T-helper 2 cell treated with Interferon-gamma antibody and Interleukin-4, amounts not matched to agents 5 μg/mL and 100 μg/mL, for 36 hours (primary cell): ENCODE data around the gene RUBCN.
"Not testable (repeated sequence)": the region's sequence is repeated elsewhere in the genome, so short reads cannot be mapped to it uniquely, and the experiment has no call there.

Experiments
- DNase-seq: peaks from one replicate; pipeline ENCODE4 v3.0.0; 2021; ENCODE audit warnings: low spot score
- H3K27ac Mint-ChIP-seq: one replicate; pipeline ENCODE4 v1.8.0; 2021; ENCODE audit warnings: mild to moderate bottlenecking, mixed read lengths
- H3K27me3 Mint-ChIP-seq: one replicate; pipeline ENCODE4 v1.8.0; 2021; ENCODE audit warnings: low read depth, mixed read lengths
- H3K36me3 Mint-ChIP-seq: one replicate; pipeline ENCODE4 v1.8.0; 2021; ENCODE audit warnings: low read depth, mixed read lengths
- H3K4me1 Mint-ChIP-seq: one replicate; pipeline ENCODE4 v1.8.0; 2021; ENCODE audit warnings: low read depth, mixed read lengths
- H3K4me3 Mint-ChIP-seq: one replicate; pipeline ENCODE4 v1.8.0; 2022; ENCODE audit warnings: mild to moderate bottlenecking, moderate library complexity, mixed read lengths
- H3K9me3 Mint-ChIP-seq: one replicate; pipeline ENCODE4 v1.8.0; 2021; ENCODE audit warnings: mixed read lengths

Gene RUBCN

DNA sequence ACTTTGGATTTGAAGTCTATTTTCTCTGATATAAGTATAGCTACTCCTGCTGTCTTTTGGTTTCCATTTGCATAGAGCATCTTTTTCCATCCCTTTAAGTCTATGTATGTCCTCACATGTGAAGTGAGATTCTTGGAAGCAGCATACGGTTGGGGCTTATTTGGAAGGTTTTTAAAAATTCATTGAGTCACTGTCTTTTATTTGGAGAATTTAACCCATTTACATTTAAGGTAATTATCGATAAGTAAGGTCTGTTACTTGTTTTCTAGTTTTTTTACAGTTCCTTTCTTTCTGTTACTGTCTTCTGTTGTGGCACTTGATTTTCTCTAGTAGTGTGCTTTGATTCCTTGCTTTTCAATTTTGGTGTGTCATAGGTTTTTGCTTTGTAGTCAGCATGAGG lies 14.0 kb downstream of the RUBCN start:
- peaks cover 23% of the 10 kb centered on the region for H3K36me3 Mint-ChIP-seq
- DNase-seq: no peak
- no peaks in the 10 kb centered on the region for H3K4me1 Mint-ChIP-seq
- no peaks in the 10 kb centered on the region for H3K27me3 Mint-ChIP-seq
- H3K27ac Mint-ChIP-seq: no peak overlapping the region
- peaks cover 12% of the 10 kb centered on the region for H3K9me3 Mint-ChIP-seq
- no peak overlapping the region for H3K4me3 Mint-ChIP-seq

DNA sequence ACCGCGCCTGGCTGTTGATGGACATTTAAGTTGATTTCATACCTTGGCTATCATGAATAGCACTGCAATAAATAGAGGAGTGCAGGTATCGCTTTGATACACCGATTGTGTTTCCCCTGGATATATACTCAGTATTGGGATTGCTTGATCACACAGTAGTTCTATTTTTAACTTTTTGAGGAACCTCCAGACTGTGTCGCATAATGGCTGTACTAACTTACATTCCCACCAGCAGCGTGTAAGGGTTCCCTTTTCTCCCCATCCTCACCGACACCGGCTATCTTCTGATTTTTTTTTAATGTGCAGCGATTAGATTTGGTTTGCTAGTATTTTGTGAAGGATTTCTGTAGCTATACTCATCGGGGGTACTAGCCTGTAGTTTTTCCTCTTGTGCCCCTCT lies 16.0 kb downstream of the RUBCN start:
- peaks cover 27% of the 10 kb centered on the region for H3K36me3 Mint-ChIP-seq

DNA sequence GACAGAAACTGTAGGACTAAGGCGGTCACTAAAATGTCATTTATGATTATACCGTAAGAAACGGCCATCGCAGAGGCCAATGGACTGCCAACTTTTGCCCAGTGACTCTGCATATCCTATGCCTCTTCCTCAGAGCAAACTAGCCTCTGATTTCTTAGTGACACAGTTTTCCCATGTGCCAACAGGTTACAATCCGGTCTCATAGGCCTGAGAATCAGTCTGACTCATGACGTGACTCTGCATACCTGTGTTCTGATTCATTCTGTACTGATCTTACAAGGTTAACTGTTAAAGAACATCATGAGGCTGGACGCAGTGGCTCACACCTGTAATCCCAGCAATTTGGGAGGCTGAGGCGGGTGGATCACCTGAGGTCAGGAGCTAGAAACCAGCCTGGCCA lies 17.8 kb downstream of the RUBCN start:
- Mint-ChIP-seq H3K27me3 (no peaks in the 10 kb centered on the region), H3K27ac (no peak overlapping the region), H3K4me1 (peaks cover 3% of the 10 kb centered on the region), H3K9me3 (peaks cover 12% of the 10 kb centered on the region), H3K36me3 (peaks cover 27% of the 10 kb centered on the region), H3K4me3 (no peak overlapping the region)
- DNase-seq: no peak

More for the DNA sequence above, 16.0 kb downstream of the RUBCN start:
- no peak overlapping the region for H3K4me3 Mint-ChIP-seq
- H3K27ac Mint-ChIP-seq: no peak overlapping the region
- peaks cover 12% of the 10 kb centered on the region for H3K9me3 Mint-ChIP-seq
- no peaks in the 10 kb centered on the region for H3K27me3 Mint-ChIP-seq
- H3K4me1 Mint-ChIP-seq: peaks cover 3% of the 10 kb centered on the region
- DNase-seq: no peak

DNA sequence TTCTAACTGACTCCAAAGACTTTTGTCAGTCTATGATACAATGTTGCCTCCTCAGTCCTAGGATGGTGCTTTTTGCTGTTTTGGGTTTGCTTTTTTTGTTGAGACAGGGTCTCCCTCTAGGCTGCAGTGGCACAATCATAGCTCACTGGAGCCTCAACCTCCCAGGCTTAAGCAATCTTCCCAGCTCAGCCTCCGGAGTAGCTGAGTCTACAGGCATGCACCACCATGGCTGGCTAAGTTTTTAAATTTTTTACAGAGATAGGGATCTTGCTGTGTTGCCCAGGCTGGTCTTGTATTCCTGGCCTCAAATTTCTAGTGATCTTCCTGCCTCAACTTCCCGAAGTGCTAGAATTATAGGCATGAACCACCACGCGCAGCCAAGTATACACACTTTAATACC lies 22.5 kb downstream of the RUBCN start:
- peak overlapping the region; percentile 45 for H3K27ac Mint-ChIP-seq
- no peaks in the 10 kb centered on the region for H3K9me3 Mint-ChIP-seq
- peaks cover 23% of the 10 kb centered on the region for H3K4me1 Mint-ChIP-seq
- no peak for DNase-seq
- peaks cover 23% of the 10 kb centered on the region for H3K36me3 Mint-ChIP-seq
- no peak overlapping the region for H3K4me3 Mint-ChIP-seq
- no peaks in the 10 kb centered on the region for H3K27me3 Mint-ChIP-seq

DNA sequence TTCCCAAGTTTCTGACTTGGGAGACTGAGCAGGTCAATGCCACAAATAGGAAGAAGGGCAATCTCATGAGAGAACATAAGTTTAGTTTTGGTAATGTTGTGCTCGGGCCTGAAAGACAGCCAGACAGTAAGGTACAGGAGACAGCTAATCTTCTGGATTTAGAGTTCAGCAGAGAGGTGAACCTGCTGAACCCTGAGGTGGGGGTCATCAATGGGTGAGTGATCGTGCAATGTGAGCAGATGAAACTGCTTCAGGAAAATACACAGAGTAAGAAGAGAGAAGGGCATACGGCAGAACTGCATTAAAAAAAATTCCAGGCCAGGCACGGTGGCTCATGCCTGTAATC lies 23.3 kb downstream of the RUBCN start:
- Mint-ChIP-seq H3K4me1 (peaks cover 23% of the 10 kb centered on the region), H3K36me3 (peaks cover 26% of the 10 kb centered on the region), H3K4me3 (peak overlapping the region; percentile 81), H3K9me3 (no peaks in the 10 kb centered on the region), H3K27ac (peak overlapping the region; percentile 98), H3K27me3 (no peaks in the 10 kb centered on the region)
- DNase-seq: no peak

DNA sequence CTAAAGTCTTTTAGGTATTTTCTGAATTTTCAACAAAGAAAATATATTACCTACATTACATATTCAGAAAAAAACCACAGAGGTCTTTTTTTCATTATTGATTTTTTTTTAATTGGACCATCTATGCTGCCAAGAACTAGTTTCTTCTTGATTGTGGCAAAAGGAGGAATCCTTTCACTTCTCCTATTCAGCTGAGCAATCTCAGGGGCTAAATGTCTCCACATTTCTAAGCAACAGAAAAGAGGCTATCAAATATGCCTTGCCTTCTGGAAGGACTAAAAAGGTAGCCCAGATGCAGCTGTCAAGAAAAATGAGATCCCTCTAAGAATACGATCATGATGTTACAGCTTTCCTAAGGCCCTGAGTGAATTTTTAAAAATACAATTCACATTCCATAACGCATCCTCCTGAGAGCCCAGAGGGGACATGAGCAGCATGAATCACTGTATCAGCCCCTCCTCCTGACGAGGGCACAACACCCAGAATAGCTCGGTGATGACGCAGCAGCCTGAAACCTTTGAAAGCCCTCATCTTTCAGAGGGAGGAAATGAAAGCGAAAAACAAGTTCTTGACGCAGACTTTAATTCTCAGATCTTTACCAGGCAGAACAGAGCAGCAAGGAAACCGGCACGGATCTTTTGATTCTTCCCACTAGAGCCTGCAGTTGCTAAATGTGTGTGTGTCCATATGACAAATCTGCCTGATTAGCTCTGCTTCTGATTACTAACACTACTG lies 24.6 kb downstream of the RUBCN start:
- DNase-seq: peak; percentile 88
- no peaks in the 10 kb centered on the region for H3K27me3 Mint-ChIP-seq
- peaks cover 26% of the 10 kb centered on the region for H3K36me3 Mint-ChIP-seq
- H3K9me3 Mint-ChIP-seq: no peaks in the 10 kb centered on the region
- peak overlapping the region; percentile 98 for H3K27ac Mint-ChIP-seq
- peaks cover 23% of the 10 kb centered on the region for H3K4me1 Mint-ChIP-seq
- H3K4me3 Mint-ChIP-seq: peak overlapping the region; percentile 81

DNA sequence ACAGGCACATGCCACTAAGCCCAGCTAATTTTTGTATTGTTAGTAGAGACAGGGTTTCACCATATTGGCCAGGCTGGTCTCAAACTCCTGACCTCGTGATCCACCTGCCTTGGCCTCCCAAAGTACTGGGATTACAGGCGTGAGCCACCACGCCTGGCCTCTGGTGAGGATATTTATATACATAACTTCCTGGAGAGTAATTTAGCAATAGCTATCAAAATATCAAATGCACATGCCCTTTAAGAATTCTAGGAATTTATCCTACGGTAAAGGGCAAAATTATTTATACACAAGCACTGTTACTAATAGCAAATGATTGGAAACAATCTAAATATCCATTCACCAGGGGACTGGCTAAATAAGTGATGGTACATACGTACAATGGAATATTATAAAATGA lies 25.7 kb downstream of the RUBCN start:
- Mint-ChIP-seq H3K27ac (peak overlapping the region; percentile 75), H3K36me3 (peaks cover 22% of the 10 kb centered on the region), H3K4me1 (peaks cover 19% of the 10 kb centered on the region)
- not testable (repeated sequence) for DNase-seq, H3K27me3 Mint-ChIP-seq, H3K9me3 Mint-ChIP-seq, H3K4me3 Mint-ChIP-seq

DNA sequence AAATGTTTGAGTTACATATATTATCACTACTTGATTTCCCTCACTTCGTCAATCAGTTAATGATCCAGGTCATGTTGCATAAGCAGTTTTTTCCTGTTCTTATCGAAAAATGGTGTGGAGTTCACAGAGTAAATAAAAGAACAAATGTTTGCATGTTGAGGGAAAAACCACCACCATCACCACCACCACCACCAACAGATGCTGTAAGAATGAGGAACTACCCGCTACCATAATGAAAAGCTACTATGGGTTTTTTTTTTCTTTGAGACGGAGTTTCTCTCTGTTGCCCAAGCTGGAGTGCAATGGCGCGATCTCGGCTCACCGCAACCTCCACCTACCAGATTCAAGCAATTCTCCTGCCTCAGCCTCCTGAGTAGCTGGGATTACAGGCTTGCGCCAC lies 27.6 kb downstream of the RUBCN start:
- H3K4me3 Mint-ChIP-seq: no peak overlapping the region
- no peak overlapping the region for H3K27ac Mint-ChIP-seq

DNA sequence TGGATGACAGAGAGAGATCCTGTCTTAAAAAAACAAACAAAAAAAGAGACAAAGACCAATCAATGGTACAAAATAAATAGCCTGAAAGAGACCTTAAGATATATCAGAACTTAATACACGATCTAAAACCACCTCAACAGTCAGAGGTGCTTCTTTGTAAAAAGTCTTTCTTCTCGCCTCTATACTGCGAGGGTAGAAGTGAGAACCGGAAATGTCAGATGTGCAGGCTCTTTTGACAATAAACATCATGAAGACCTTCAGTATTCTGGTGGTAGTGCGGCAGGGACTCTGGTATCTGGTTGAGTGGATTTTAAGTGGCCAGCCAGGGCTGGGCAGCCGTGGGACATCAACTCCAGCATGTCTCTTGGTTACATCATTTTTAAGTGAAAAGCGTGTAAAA lies 30.0 kb downstream of the RUBCN start:
- peaks cover 19% of the 10 kb centered on the region for H3K36me3 Mint-ChIP-seq
- H3K4me1 Mint-ChIP-seq: peaks cover 3% of the 10 kb centered on the region

More for the DNA sequence above, 27.6 kb downstream of the RUBCN start:
- Mint-ChIP-seq H3K4me1 (peaks cover 19% of the 10 kb centered on the region), H3K27me3 (no peaks in the 10 kb centered on the region), H3K36me3 (peaks cover 19% of the 10 kb centered on the region), H3K9me3 (no peaks in the 10 kb centered on the region)
- DNase-seq: no peak

DNA sequence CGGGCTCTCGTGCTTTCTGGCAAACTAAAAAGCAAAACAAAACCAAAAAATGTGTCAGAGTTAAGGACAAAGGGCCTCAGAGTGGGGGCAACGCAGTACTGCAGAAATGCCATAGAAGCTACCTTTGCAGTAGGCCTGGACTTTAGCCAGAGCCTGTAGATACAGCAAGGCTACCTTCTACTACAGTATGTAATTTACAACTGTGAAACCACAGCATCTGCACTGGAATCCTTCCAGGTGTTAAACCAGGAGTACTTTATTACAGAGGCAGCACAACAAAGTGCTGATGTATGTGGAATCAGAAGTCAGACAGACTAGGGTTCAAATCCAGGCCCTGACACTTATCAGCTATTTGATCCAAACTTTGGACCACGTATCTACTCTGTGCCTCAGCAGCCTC lies 34.9 kb downstream of the RUBCN start:
- Mint-ChIP-seq H3K27ac (peak overlapping the region; percentile 34), H3K4me3 (no peak overlapping the region), H3K36me3 (peaks cover 46% of the 10 kb centered on the region), H3K9me3 (no peaks in the 10 kb centered on the region), H3K27me3 (no peaks in the 10 kb centered on the region), H3K4me1 (no peaks in the 10 kb centered on the region)
- DNase-seq: no peak

More for the DNA sequence above, 30.0 kb downstream of the RUBCN start:
- Mint-ChIP-seq H3K27me3 (no peaks in the 10 kb centered on the region), H3K4me3 (no peak overlapping the region), H3K27ac (no peak overlapping the region), H3K9me3 (no peaks in the 10 kb centered on the region)
- no peak for DNase-seq

DNA sequence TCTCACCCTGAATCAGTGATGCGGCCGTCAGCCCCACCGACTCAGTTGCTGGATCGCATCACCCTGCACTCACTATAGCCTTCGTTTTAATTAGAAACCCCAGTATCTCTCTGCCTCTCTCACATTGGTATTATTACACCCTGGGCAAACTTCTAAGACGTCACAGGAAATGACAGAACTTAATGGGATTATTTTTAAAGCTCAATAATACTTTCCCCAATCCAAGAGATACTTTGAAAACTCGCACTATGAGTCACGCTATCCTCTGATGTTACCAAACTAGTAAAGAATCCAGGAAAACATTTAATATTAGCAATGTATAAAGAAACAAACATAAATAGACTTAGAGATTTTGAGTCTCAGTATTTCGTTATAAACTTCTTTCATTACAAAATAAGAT lies 36.6 kb downstream of the RUBCN start:
- no peak for DNase-seq
- Mint-ChIP-seq H3K4me1 (peaks cover 2% of the 10 kb centered on the region), H3K36me3 (peaks cover 55% of the 10 kb centered on the region), H3K9me3 (no peaks in the 10 kb centered on the region), H3K4me3 (no peak overlapping the region), H3K27me3 (no peaks in the 10 kb centered on the region), H3K27ac (no peak overlapping the region)

DNA sequence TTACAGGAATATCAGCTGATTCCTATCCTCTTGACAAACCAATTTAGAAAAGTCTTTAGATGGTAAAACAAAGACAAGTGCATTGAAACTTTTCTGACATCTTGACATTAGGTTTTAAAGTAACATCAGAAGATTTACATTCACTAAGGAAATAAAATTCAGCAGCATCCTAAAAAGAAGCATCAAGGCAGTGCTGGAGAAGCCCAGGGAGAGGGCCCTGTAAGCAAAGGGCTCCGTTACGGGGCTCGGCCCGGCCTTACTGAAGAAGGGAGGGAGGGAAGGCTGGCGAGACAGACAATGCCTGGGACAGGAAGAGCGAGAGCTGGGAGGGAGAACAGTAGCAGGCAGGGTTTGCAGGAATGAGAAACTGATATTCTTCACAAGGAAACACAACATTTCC lies 39.3 kb downstream of the RUBCN start:
- Mint-ChIP-seq H3K9me3 (no peaks in the 10 kb centered on the region), H3K27me3 (no peaks in the 10 kb centered on the region), H3K27ac (no peak overlapping the region), H3K4me1 (peaks cover 4% of the 10 kb centered on the region), H3K4me3 (no peak overlapping the region), H3K36me3 (peaks cover 60% of the 10 kb centered on the region)
- no peak for DNase-seq

DNA sequence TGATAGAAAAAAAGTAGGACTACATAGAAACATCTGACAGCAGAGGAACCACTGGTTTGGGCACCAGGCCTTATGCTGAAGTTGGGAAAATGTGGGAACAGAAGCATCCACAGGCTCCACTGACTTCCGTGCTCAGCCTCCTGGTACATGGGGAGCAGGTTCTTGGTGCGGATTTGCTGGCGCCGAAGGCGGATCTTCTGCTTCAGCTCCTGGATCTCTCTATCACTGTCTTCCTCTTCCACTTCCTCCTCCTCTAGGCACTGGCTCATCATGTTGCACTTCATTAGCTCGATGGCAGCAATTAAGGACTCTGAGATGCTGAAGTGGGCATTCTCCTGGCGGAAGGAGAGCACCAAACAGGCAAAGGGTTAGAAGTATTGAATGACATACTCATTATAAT lies 42.5 kb downstream of the RUBCN start:
- H3K36me3 Mint-ChIP-seq: peaks cover 53% of the 10 kb centered on the region
- peaks cover 4% of the 10 kb centered on the region for H3K4me1 Mint-ChIP-seq
- no peak for DNase-seq
- H3K27me3 Mint-ChIP-seq: no peaks in the 10 kb centered on the region
- H3K9me3 Mint-ChIP-seq: no peaks in the 10 kb centered on the region
- no peak overlapping the region for H3K4me3 Mint-ChIP-seq
- no peak overlapping the region for H3K27ac Mint-ChIP-seq

DNA sequence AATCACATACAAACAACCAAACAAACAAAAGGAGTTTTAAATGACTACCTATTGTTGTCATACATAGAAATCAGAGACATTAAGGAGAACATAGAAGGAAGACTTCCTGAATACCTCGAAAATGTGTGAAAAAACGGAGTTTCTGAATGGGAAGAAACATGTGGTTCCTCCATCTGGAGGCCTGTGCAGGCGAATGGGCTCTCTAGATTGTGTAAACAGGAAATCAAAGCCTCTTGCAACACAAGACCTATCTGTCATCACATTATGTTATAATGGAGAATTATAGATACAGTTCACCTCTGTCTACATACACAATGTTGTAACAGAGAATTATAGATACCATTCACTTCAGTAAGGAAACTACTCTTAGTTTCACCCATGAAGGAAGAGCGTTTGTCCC lies 44.1 kb downstream of the RUBCN start:
- DNase-seq: no peak
- Mint-ChIP-seq H3K4me3 (no peak overlapping the region), H3K9me3 (no peaks in the 10 kb centered on the region), H3K27ac (no peak overlapping the region), H3K36me3 (peaks cover 45% of the 10 kb centered on the region), H3K27me3 (no peaks in the 10 kb centered on the region), H3K4me1 (peaks cover 4% of the 10 kb centered on the region)

DNA sequence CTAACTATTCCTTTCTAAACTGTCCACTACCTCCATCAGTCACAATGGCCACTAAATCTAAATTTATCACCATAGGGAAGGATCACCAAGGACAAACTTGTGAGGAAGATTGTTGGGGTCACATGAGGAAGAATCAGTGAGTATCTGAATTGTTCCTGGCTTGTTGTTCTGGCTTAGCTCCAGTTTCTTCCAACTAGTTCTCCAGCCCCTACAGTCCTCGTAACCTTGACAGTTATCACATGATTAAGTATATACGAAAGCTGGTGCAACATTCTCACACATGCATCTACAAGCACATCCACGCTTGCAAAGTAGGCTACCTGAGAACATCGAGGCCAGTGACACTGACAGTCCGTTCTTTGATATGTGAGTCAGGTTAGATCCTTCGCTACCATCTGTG lies 46.0 kb downstream of the RUBCN start:
- H3K36me3 Mint-ChIP-seq: peaks cover 31% of the 10 kb centered on the region

More for the DNA sequence above, 46.0 kb downstream of the RUBCN start:
- Mint-ChIP-seq H3K4me3 (no peak overlapping the region), H3K27me3 (no peaks in the 10 kb centered on the region), H3K27ac (no peak overlapping the region), H3K9me3 (no peaks in the 10 kb centered on the region), H3K4me1 (peaks cover 3% of the 10 kb centered on the region)
- DNase-seq: no peak
